Fibroblast of skin of left biceps (primary cell): ENCODE data around the gene TMEM220.
"Not testable (repeated sequence)": the region's sequence is repeated elsewhere in the genome, so short reads cannot be mapped to it uniquely, and the experiment has no call there.

Experiments used
- DNase-seq, 2 experiments: peaks; one replicate each; pipeline ENCODE4 v3.0.0-alpha.2; 2013; ENCODE audit warnings: low read depth in 2 of 2

The TMEM220 gene

DNA sequence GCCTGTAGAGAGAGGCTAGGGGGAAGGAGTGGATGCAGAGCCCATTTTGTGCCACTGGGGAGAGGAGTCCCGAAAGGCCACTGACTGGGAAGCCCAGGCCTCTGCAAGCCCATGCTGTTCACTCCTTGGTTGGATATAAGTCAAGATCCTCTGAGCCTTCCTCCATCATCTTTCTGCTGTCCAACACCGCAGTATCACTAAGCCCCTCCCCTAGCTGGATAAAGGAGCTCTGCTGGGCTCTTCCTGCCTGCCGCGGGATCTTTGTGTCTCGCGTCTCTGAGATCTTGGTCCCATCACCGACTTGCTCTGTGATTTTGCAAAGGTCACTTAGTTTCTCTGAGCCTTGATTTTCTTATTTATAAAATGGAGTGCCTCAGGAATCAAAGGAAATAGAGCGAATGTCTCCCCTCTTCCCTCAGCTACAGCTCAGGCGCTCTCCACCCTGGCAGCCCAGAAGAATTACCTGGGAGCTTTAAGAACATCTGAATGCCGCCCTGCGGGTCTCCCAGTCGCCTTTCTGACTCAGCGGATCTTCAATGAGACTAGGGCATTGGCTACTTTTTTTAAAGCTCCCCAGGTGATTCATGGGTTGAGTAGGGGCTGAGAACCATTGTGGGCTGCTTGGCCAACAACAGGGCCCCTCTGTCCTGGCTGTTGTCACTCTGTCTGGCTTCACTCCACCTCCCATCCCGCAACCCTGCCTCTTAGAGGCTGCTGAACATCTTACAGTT is 25.2 kb upstream of the TMEM220 start:
- DNase-seq, result no peak

GRCh38 chr17:10754109-10754508 is 24.3 kb upstream of the TMEM220 start:
- no peak for DNase-seq

DNA sequence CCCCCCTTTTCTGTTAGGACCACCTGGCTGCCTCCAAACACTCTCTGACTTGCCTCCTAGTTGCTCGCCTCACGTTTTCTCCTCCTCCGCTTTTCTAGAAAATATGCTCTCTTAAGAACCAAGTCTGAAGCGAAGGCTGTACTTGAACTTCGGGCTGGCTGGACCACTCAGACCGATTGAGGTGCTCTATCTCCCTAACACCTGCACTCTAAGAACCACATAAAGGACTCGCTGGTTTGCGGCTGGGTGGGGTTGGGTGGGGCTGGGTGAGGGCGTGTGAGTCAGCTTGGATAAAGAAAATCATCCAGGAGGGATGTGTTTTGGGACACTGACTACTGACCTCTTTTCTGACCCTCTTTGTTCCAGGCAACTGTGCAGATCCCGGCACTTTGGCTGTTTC is 22.9 kb upstream of the TMEM220 start:
- DNase-seq, result no peak

GRCh38 chr17:10751563-10751962 is 21.7 kb upstream of the TMEM220 start:
- no peak for DNase-seq

- DNase-seq, result no peak
Observed at GRCh38 chr17:10750210-10750609, 20.4 kb upstream of the TMEM220 start.

- no peak for DNase-seq
Observed at GRCh38 chr17:10748531-10749181, 18.8 kb upstream of the TMEM220 start.

GRCh38 chr17:10745231-10745630 is 15.4 kb upstream of the TMEM220 start:
- DNase-seq, result no peak

- no peak for DNase-seq
Observed at GRCh38 chr17:10744501-10745000, 14.7 kb upstream of the TMEM220 start.

- DNase-seq, result peak; percentile 14 to 28
Observed at GRCh38 chr17:10743316-10744009, 13.6 kb upstream of the TMEM220 start.

DNA sequence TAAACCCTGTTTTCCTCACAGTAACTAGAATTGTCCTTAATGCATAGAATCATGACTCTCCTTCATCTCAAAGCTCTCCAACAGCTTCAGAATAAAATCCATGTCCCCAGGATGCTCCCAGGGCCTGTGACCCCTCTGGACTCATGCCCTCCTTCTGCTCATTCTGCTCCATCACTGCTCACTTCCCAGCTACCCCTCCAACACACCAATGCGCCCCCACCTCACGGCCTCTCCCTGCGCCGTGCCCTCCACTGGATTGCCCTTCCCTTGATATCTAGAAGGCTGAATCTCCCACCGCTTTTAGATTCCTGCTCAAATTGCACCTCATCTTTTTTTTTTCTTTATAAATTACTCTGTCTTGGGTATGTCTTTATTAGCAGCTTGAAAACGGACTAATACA is 12.6 kb upstream of the TMEM220 start:
- no peak for DNase-seq

- DNase-seq, result no peak
Observed at GRCh38 chr17:10741416-10742135, 11.8 kb upstream of the TMEM220 start.

DNA sequence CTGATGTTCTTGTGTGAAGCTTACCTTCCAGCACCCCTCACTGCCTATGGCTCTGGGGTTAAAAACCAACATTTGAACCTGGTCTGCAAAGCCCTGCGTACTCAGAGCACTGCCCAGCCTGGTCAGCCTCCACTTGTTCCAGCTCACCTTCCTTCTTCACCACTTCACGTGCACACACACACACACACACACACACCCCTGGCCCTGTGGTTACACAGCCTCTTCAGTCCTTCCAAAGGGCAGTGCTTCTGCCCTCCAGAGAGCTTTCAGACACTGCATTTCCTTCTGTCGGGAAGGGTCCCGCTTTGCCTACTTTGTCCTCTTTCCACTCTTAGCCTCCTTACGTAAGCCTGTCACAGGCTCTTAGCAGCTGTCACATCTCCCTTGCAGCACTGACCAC is 9.6 kb upstream of the TMEM220 start:
- no peak for DNase-seq

DNA sequence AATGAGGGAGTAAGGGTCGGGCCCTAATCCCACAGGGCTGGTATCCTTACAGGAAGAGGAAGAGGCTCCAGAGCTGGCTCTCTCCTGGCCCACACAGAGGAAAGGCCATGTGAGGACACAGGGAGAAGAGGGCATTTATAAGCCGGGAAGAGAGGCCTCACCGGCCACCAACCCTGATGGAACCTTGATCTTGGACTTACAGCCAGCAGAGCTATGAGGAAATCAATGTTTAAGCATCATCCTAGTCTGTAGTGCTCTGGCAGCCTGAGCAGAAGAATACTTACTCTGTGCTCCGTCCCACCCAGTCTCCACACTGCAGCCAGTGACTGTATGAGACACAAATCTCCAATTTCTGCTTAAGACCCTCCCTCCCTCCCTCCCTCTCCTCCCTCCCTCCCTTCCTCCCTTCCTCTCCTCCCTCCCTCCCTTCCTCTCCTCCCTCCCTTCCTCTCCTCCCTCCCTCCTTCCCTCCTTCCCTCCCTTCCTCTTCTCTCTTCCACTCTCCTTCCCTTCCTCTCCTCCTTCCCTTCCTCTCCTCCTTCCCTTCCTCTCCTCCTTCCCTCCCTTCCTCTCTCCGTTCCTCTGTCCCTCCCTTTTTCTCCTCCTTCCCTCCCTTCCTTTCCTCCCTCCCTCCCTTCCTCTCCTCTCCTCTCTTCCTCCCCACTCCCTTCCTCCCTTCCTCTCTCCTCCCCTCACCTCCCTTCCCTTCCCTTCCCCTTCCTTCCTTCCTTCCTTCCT is 8.9 kb upstream of the TMEM220 start:
- no peak for DNase-seq

- no peak for DNase-seq
Observed at GRCh38 chr17:10737736-10738135, 7.9 kb upstream of the TMEM220 start.

- DNase-seq, result peak; percentile 7 to 12
Observed at GRCh38 chr17:10737168-10737622, 7.4 kb upstream of the TMEM220 start.

GRCh38 chr17:10735821-10736220 is 6.0 kb upstream of the TMEM220 start:
- DNase-seq, result no peak

DNA sequence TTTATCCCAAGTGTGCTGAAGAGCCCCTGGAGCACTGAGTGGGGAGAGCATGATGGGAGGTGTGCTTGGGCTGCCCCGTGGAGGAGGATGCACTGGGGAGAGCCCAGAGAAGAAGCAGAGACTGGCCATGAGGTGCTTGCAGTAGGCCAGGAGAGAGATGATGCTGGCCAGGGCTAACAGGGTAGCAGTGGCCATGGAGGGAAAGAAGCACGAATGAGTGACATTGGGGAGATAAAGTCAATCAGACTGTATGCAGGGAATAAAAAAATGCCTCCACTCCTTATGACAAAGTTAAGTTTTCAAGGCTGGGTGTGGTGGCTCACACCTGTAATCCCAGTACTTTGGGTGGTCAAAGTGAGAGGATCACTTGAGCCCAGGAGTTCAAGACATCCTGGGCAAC is 5.4 kb upstream of the TMEM220 start:
- DNase-seq, result no peak

DNA sequence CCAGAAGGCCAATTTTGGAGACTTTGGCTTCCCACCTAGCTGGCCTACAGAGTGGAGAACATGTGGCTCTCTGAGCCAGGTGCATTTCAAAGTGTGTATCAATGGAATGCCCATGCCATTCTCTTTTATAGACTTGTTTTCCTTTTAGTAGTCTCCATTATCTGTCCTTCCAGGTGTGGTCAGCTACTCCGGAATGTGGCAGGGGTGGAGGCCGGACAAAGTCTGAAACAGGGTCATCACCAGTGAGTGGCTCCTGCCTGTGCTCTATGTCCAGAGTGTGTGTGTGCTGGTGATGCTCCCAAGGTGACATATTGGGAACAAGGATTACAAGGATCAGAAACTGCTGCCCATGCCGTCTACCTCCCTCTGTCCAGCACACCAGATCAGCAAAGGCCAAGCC is 3.8 kb upstream of the TMEM220 start:
- DNase-seq, result no peak

- DNase-seq, result not testable (repeated sequence)
Observed at GRCh38 chr17:10732121-10732520, 2.3 kb upstream of the TMEM220 start.

- no peak for DNase-seq
Observed at GRCh38 chr17:10731408-10731879, 1.6 kb upstream of the TMEM220 start.

DNA sequence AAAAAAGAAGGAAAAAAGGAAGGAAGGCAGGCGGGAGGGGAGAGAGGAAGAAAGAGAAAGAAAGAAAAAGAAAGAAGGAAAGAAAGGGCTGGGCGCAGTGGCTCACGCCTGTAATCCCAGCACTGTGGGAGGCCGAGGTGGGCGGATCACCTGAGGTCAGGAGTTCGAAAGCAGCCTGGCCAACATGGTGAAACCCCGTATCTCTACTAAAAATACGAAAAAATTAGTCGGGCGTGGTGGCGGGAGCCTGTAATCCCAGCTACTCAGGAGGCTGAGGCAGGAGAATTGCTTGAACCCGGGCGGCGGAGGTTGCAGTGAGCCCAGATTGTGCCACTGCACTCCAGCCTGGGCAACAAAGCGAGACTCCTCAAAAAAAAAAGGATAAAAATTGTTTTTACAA is 424 bp upstream of the TMEM220 start:
- not testable (repeated sequence) for DNase-seq
